ENCODE results near the gene RHOJ. TPM values are rescaled to one million over a fixed set of nuclear protein-coding genes. Genes with fewer than 3 reads are reported as not detected.

RHOJ gene
- total and polyA plus RNA-seq, 2 of the 8 experiments (the other 6 are each of a cell fraction or from before 2014, with no cell fraction given): 0.11 TPM; not detected in 1

- no peaks in the 10 kb centered on the region for H3K27me3 ChIP-seq (replicated peaks in 1 of 4; ENCODE audit: control insufficient read depth in 3 of 4, extremely low read depth in 1 of 4, insufficient read depth in 3 of 4, low read length in 3 of 4)
- CTCF ChIA-PET (ENCODE audit: partially characterized antibody): interaction anchor here (0.6 to 7.0 kb wide), 22 partner anchors 8 to 1113 kb away, joined by 3 to 70 read pairs (median 4); partner anchors contain the start of gene RHOJ
- TF ChIP-seq POLR2AphosphoS5 (IDR thresholded peaks at IDR 0.05; ENCODE audit: low read depth, low read length) (no peak), TEAD4 (IDR thresholded peaks at IDR 0.05; ENCODE audit: low read depth, low read length) (no peak), KDM4A (IDR thresholded peaks at IDR 0.05; ENCODE audit: low read depth, low read length, severe bottlenecking) (no peak), ATF2 (IDR thresholded peaks at IDR 0.05; ENCODE audit: low read length) (no peak), SP1 (IDR thresholded peaks at IDR 0.05; ENCODE audit: low read depth, low read length) (no peak), SIX5 (IDR thresholded peaks at IDR 0.05; ENCODE audit: low read depth, low read length) (no peak), EGR1 (IDR thresholded peaks at IDR 0.05; ENCODE audit: borderline replicate concordance, low read depth, low read length) (no peak)
These were observed 71.4 kb downstream of the RHOJ start for GRCh38 chr14:63275611-63276010.

More at GRCh38 chr14:63275611-63276010, 71.4 kb downstream of the RHOJ start:
- H3K56ac ChIP-seq (replicated peaks; ENCODE audit: insufficient read length, low read depth, low read length): no peak overlapping the region
- no peak overlapping the region for H3K4me2 ChIP-seq (ENCODE audit: insufficient read depth in 1 of 2, low read depth in 2 of 2, low read length in 2 of 2)
- H3K9me3 ChIP-seq (ENCODE audit: insufficient read depth in 2 of 2, low read depth in 1 of 2, low read length in 1 of 2): no peaks in the 10 kb centered on the region
- H3K36me3 ChIP-seq (ENCODE audit: control insufficient read depth in 2 of 4, insufficient read depth in 4 of 4, low read length in 3 of 4): no peaks in the 10 kb centered on the region
- H3K4me1 ChIP-seq (replicated peaks in 1 of 4; ENCODE audit: control insufficient read depth in 3 of 4, insufficient read depth in 4 of 4, low read length in 3 of 4): no peaks in the 10 kb centered on the region
- H3K79me2 ChIP-seq (ENCODE audit: control insufficient read depth in 1 of 2, insufficient read depth in 2 of 2, low read length in 2 of 2): no peaks in the 10 kb centered on the region
- no peak overlapping the region for H2BK12ac ChIP-seq (ENCODE audit: low read depth, low read length)
- no peak overlapping the region for H2BK5ac ChIP-seq (ENCODE audit: low read depth, low read length)
- H4K5ac ChIP-seq (ENCODE audit: insufficient read length, low read depth, low read length): no peak overlapping the region
- H3K27ac ChIP-seq (ENCODE audit: low read depth, low read length): no peak overlapping the region
- no peak overlapping the region for H3K4ac ChIP-seq (replicated peaks; ENCODE audit: insufficient read length, low read depth, low read length)
- H3K14ac ChIP-seq (ENCODE audit: insufficient read length): no peak overlapping the region
- H3K4me3 ChIP-seq (ENCODE audit: extremely low read depth in 1 of 4, insufficient read depth in 2 of 4, low read depth in 3 of 4, low read length in 4 of 4): no peak overlapping the region
- H2BK120ac ChIP-seq (replicated peaks; ENCODE audit: low read depth, low read length): no peak overlapping the region
- POLR2A ChIA-PET (ENCODE audit: partially characterized antibody): no interaction called here
- no peak overlapping the region for H3K18ac ChIP-seq (ENCODE audit: extremely low read depth, low read length)
- no peaks in the 10 kb centered on the region for H3K79me1 ChIP-seq (ENCODE audit: low read depth, low read length)
- no peak overlapping the region for H2BK15ac ChIP-seq (ENCODE audit: low read length)
- no peak for DNase-seq (ENCODE audit: low read depth in 1 of 2, low spot score in 2 of 2)
- H3K23ac ChIP-seq (ENCODE audit: insufficient read length): no peak overlapping the region
- no peak for FAIRE-seq
- H4K20me1 ChIP-seq (replicated peaks in 1 of 2; ENCODE audit: control insufficient read depth in 1 of 2, insufficient read depth in 2 of 2, low read length in 2 of 2): no peaks in the 10 kb centered on the region
- 0 out of 2 replicates have a peak overlapping the region, but pooled peaks have one; percentile 24 for H2AFZ ChIP-seq (ENCODE audit: low read length)
- no peak overlapping the region for H2AK5ac ChIP-seq (ENCODE audit: low read depth, low read length)
- WGBS, 2 experiments (ENCODE audit: extremely low coverage in 1 of 2, insufficient coverage in 1 of 2, insufficient read length in 1 of 2, insufficient replicate concordance in 2 of 2, low coverage in 1 of 2, low lambda C conversion rate in 2 of 2, missing lambda C conversion rate in 1 of 2): 76% methylated on average over 3 of the region's 3 CpGs; no CpG with 5 or more reads in 1 of the 2 experiments
- no peak overlapping the region for H4K8ac ChIP-seq (ENCODE audit: extremely low read depth, insufficient read depth, low read length)
- H2BK20ac ChIP-seq (ENCODE audit: low read length): no peak overlapping the region
- no peaks in the 10 kb centered on the region for H3K23me2 ChIP-seq (ENCODE audit: low read depth, low read length)
- no peak overlapping the region for H3K9ac ChIP-seq (replicated peaks in 1 of 4; ENCODE audit: extremely low read depth in 1 of 4, low read depth in 3 of 4, low read length in 3 of 4)
- no peak overlapping the region for H4K91ac ChIP-seq (replicated peaks; ENCODE audit: insufficient read length, low read length)

Measured in H1 (cell line).